Pericardium fibroblast (primary cell): ENCODE results near the gene PLIN4. TPM values are rescaled to one million over a fixed set of nuclear protein-coding genes. Genes with fewer than 3 reads are reported as not detected.

ENCODE experiments used
- total RNA-seq: library from RNA; depleted of rRNA; stranded (reverse); fragments of >200 nt; gene quantifications from 2 replicates; pipeline ENCODE4 v1.2.3, GENCODE V29; 2015

Gene PLIN4
- total RNA-seq, result 0.47 and 3.7 TPM in 2 replicates

GRCh38 chr19:4518345-4519171 lies at the start of gene PLIN4:
Gene PLIN4, minus strand, starts transcription at chr19:4518486. Its CDS starts 214 bp downstream, at chr19:4518272.

GRCh38 chr19:4559569-4559968 lies 41.3 kb upstream of the PLIN4 start, which contains the start of gene SEMA6B:
Gene SEMA6B, minus strand, starts transcription at chr19:4559684. Its CDS starts 1,227 bp downstream, at chr19:4558457.

GRCh38 chr19:4539693-4540581 lies 21.7 kb upstream of the PLIN4 start, which contains the start of gene LRG1:
Gene LRG1, minus strand, starts transcription at chr19:4540036. Its CDS starts 23 bp downstream, at chr19:4540013.

GRCh38 chr19:4534836-4535658 lies 16.8 kb upstream of the PLIN4 start, which contains the start of gene PLIN5:
Gene PLIN5, minus strand, starts transcription at chr19:4535224. Its CDS starts 1,150 bp downstream, at chr19:4534074.

GRCh38 chr19:4472174-4472974 lies 45.9 kb downstream of the PLIN4 start, which contains the start of gene HDGFL2:
Gene HDGFL2, plus strand, starts transcription at chr19:4472297. Its CDS starts 54 bp downstream, at chr19:4472351.

GRCh38 chr19:4457654-4458395 lies 60.5 kb downstream of the PLIN4 start, which contains the start of gene UBXN6:
Gene UBXN6, minus strand, starts transcription at chr19:4457794. Its CDS starts 97 bp downstream, at chr19:4457697.

Other genes starting within 250 kb of the PLIN4 start
- 0.68 TPM in 1 of 2 replicates, not detected in the other for gene SHD, start 239.2 kb downstream of the PLIN4 start, total RNA-seq
- gene TMIGD2, start 216.1 kb downstream of the PLIN4 start, total RNA-seq, result 0.09 and 0.23 TPM in 2 replicates
- gene FSD1, start 213.9 kb downstream of the PLIN4 start, total RNA-seq, result 6.3 and 7.1 TPM in 2 replicates
- 2.7 and 6.1 TPM in 2 replicates for gene STAP2, start 179.7 kb downstream of the PLIN4 start, total RNA-seq
- gene MPND, start 174.9 kb downstream of the PLIN4 start, total RNA-seq, result 3.1 and 5.6 TPM in 2 replicates
- gene SH3GL1, start 117.9 kb downstream of the PLIN4 start, total RNA-seq, result 91.9 and 118 TPM in 2 replicates
- gene CHAF1A, start 115.8 kb downstream of the PLIN4 start, total RNA-seq, result 2.1 and 21.8 TPM in 2 replicates
- gene UBXN6, start 60.7 kb downstream of the PLIN4 start, total RNA-seq, result 86.0 and 145 TPM in 2 replicates
- 58.8 and 71.7 TPM in 2 replicates for gene HDGFL2, start 46.2 kb downstream of the PLIN4 start, total RNA-seq
- gene PLIN5, start 16.7 kb upstream of the PLIN4 start, total RNA-seq, result 1.1 TPM in 1 of 2 replicates, not detected in the other
- 0.23 and 2.4 TPM in 2 replicates for gene LRG1, start 21.6 kb upstream of the PLIN4 start, total RNA-seq
- 4.9 and 7.1 TPM in 2 replicates for gene SEMA6B, start 41.2 kb upstream of the PLIN4 start, total RNA-seq
- 1.4 and 2.3 TPM in 2 replicates for gene TNFAIP8L1, start 121.0 kb upstream of the PLIN4 start, total RNA-seq
- gene MYDGF, start 151.9 kb upstream of the PLIN4 start, total RNA-seq, result 71.8 and 118 TPM in 2 replicates
- 35.9 and 54.5 TPM in 2 replicates for gene DPP9, start 205.4 kb upstream of the PLIN4 start, total RNA-seq